Motor neuron (in vitro differentiated cells): ENCODE data around the gene ARHGAP8. TPM values are rescaled to one million over a fixed set of nuclear protein-coding genes. Genes with fewer than 3 reads are reported as not detected.
A peak's percentile ranks its signal among the peaks of the same experiment; 100 is the strongest.

Experiments used
- ATAC-seq, 8 experiments: fragments of 200-7000 bp; cut with Tn5 transposase; replicated peaks in 6 of 8; 2 replicates each; pipeline ENCODE4 v1.8.0; 2021; ENCODE audit warnings: mild to moderate bottlenecking in 8 of 8, moderate library complexity in 8 of 8
- H3K27ac ChIP-seq, 2 donors: fragments of 250-450 bp; sonication (Bioruptor Pico); 2 replicates each; pipeline ENCODE4 v1.9.0; 2021; ENCODE audit warnings: antibody characterized with exemption in 2 of 2, mild to moderate bottlenecking in 2 of 2, moderate library complexity in 1 of 2
- H3K4me1 ChIP-seq, 2 donors: fragments of 250-450 bp; sonication (Bioruptor Pico); replicated peaks in 1 of 2; 2 replicates each; pipeline ENCODE4 v1.6.1; 2021; ENCODE audit warnings: antibody characterized with exemption in 2 of 2, mild to moderate bottlenecking in 2 of 2, moderate library complexity in 1 of 2
- H3K4me3 ChIP-seq, 5 donors: fragments of 250-450 bp; sonication (Bioruptor Pico); 2 replicates each; pipeline ENCODE4 v1.9.0; 2021; ENCODE audit warnings: antibody characterized with exemption in 5 of 5, mild to moderate bottlenecking in 5 of 5, moderate library complexity in 4 of 5
- WGBS, 10 experiments: fragments of 450-650 bp; shearing (Covaris generic); methylation state at CpG; one replicate each; pipeline ENCODE4 v1.0.0; 2022; 5-methylcytosine and 5-hydroxymethylcytosine counted together
- in situ Hi-C, 9 experiments: fragments of 400-800 bp; cut with MboI; loops; one replicate each; pipeline ENCODE4 v1.15.0; 2021; ENCODE audit warnings: low sequenced_read_pairs in 9 of 9, low pct_unique_long_range_greater_than_20kb in 2 of 9; ENCODE audit not compliant: unreplicated experiment in 9 of 9
- total RNA-seq, 8 experiments: library from RNA; unstranded; fragments of 300-600 nt; gene quantifications; 2 replicates each; pipeline versions ENCODE4 v1.2.3 to v1.2.4, GENCODE V29; 2022

Gene ARHGAP8
- total RNA-seq, 8 experiments from 2014 or later, result 0.25 to 3.6 (median 1.5) TPM; not detected in 1

- WGBS, 10 experiments, result 0 to 100% (median 88%) methylated on average over 1 of the region's 1 CpG; no CpG with 5 or more reads in 3 of the 10 experiments
These were observed 1.9 kb upstream of the ARHGAP8 start for GRCh38 chr22:44750481-44750880.

GRCh38 chr22:44753189-44754042 lies 1.0 kb downstream of the ARHGAP8 start:
- Histone ChIP-seq H3K4me1 (peaks cover 0 to 20% of the 10 kb centered on the region in 2 donors), H3K27ac (no peak overlapping the region), H3K4me3 (peak overlapping the region in 1 of 5 donors; percentile 31)
- in situ Hi-C loops, result no loop called here
- ATAC-seq, result peak in 6 of 8 experiments; percentile 9 to 79 (median 54)
- WGBS, 10 experiments, result 22 to 45% (median 34%) methylated on average over 2 to 19 of the region's 29 CpGs; no CpG with 5 or more reads in 3 of the 10 experiments

More at GRCh38 chr22:44750481-44750880, 1.9 kb upstream of the ARHGAP8 start:
- Histone ChIP-seq H3K27ac (no peak overlapping the region), H3K4me3 (no peak overlapping the region), H3K4me1 (peaks cover 14 to 34% of the 10 kb centered on the region in 2 donors)
- ATAC-seq, result no peak
- in situ Hi-C loops, result no loop called here

- 0 to 100% (median 78%) methylated on average over 2 to 5 of the region's 7 CpGs; no CpG with 5 or more reads in 5 of the 10 experiments for WGBS, 10 experiments
- H3K4me3 ChIP-seq, result no peak overlapping the region
- no peak overlapping the region for H3K27ac ChIP-seq
- peak in 1 of 8 experiments; percentile 21 for ATAC-seq
- H3K4me1 ChIP-seq, result peaks cover 0 to 20% of the 10 kb centered on the region in 2 donors
- in situ Hi-C loops, result no loop called here
These were observed 2.6 kb downstream of the ARHGAP8 start for GRCh38 chr22:44754998-44755397.

- H3K4me3 ChIP-seq, result no peak overlapping the region
- 0 to 72% (median 17%) methylated on average over 1 to 5 of the region's 6 CpGs; no CpG with 5 or more reads in 7 of the 10 experiments for WGBS, 10 experiments
These were observed 3.0 kb downstream of the ARHGAP8 start for GRCh38 chr22:44755417-44755816.

DNA sequence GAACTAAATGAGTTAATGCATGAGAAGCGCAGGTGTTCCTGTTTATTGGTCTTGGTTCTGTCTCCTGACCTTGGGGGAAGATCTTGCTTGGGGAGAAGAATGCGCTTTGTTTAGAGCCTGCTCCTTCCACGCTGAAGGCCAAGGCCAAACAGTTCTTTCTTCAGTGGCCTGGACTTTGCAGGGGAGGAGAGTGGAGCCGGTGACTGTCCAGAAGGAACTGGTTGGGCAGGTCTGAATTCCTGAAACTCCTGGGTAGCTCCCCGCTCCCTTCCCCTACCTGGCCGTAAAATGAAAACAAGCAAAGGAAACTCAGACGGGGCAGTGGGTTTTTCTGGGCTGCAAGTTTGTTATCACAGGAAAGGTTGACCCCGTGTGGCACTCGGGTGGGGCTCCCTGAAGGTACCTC lies 3.6 kb downstream of the ARHGAP8 start:
- Histone ChIP-seq H3K4me3 (no peak overlapping the region), H3K27ac (no peak overlapping the region), H3K4me1 (peaks cover 0 to 20% of the 10 kb centered on the region in 2 donors)
- ATAC-seq, result no peak
- WGBS, 10 experiments, result 53 to 100% (median 80%) methylated on average over 2 to 7 of the region's 9 CpGs; no CpG with 5 or more reads in 4 of the 10 experiments
- in situ Hi-C loops, result no loop called here

More at GRCh38 chr22:44755417-44755816, 3.0 kb downstream of the ARHGAP8 start:
- peak in 3 of 8 experiments; percentile 37 to 71 (median 42) for ATAC-seq
- in situ Hi-C loops, result no loop called here
- no peak overlapping the region for H3K27ac ChIP-seq
- peaks cover 0 to 20% of the 10 kb centered on the region in 2 donors for H3K4me1 ChIP-seq

- ATAC-seq, result peak in 4 of 8 experiments; percentile 55 to 84 (median 72)
- 0 to 60% (median 20%) methylated on average over 1 to 3 of the region's 11 CpGs; no CpG with 5 or more reads in 5 of the 10 experiments for WGBS, 10 experiments
- H3K4me3 ChIP-seq, result no peak overlapping the region
- H3K4me1 ChIP-seq, result peaks cover 0 to 10% of the 10 kb centered on the region in 2 donors
- no peak overlapping the region for H3K27ac ChIP-seq
- in situ Hi-C loops, result no loop called here
These were observed 6.1 kb downstream of the ARHGAP8 start for GRCh38 chr22:44758344-44758973.

GRCh38 chr22:44759001-44759400 lies 6.6 kb downstream of the ARHGAP8 start:
- in situ Hi-C loops, result no loop called here
- no peak overlapping the region for H3K4me3 ChIP-seq
- no peak overlapping the region for H3K27ac ChIP-seq
- 50 to 75% (median 69%) methylated on average over 2 to 4 of the region's 6 CpGs; no CpG with 5 or more reads in 7 of the 10 experiments for WGBS, 10 experiments
- no peak for ATAC-seq
- H3K4me1 ChIP-seq, result peaks cover 0 to 5% of the 10 kb centered on the region in 2 donors

GRCh38 chr22:44759430-44760310 lies 7.3 kb downstream of the ARHGAP8 start:
- 40 to 100% (median 80%) methylated on average over 1 to 6 of the region's 18 CpGs; no CpG with 5 or more reads in 3 of the 10 experiments for WGBS, 10 experiments
- ATAC-seq, result no peak
- H3K4me1 ChIP-seq, result peaks cover 0 to 5% of the 10 kb centered on the region in 2 donors
- no peak overlapping the region for H3K4me3 ChIP-seq
- in situ Hi-C loops, result no loop called here
- no peak overlapping the region for H3K27ac ChIP-seq

GRCh38 chr22:44760476-44760875 lies 8.1 kb downstream of the ARHGAP8 start:
- Histone ChIP-seq H3K4me3 (no peak overlapping the region), H3K4me1 (peaks cover 0 to 3% of the 10 kb centered on the region in 2 donors), H3K27ac (no peak overlapping the region)
- in situ Hi-C loops, result no loop called here
- ATAC-seq, result no peak
- 18 to 100% (median 72%) methylated on average over 1 to 5 of the region's 5 CpGs; no CpG with 5 or more reads in 2 of the 10 experiments for WGBS, 10 experiments

GRCh38 chr22:44761025-44761424 lies 8.7 kb downstream of the ARHGAP8 start:
- H3K4me1 ChIP-seq, result no peaks in the 10 kb centered on the region
- H3K27ac ChIP-seq, result no peak overlapping the region
- in situ Hi-C loops, result no loop called here
- ATAC-seq, result no peak
- H3K4me3 ChIP-seq, result no peak overlapping the region
- 65 to 98% (median 73%) methylated on average over 4 to 10 of the region's 10 CpGs; no CpG with 5 or more reads in 3 of the 10 experiments for WGBS, 10 experiments

- Histone ChIP-seq H3K27ac (no peak overlapping the region), H3K4me3 (no peak overlapping the region), H3K4me1 (no peaks in the 10 kb centered on the region)
- WGBS, 10 experiments, result 18 to 100% (median 93%) methylated on average over 1 to 8 of the region's 17 CpGs; no CpG with 5 or more reads in 3 of the 10 experiments
- in situ Hi-C loops, result no loop called here
- no peak for ATAC-seq
These were observed 12.0 kb downstream of the ARHGAP8 start for GRCh38 chr22:44764373-44764772.

- Histone ChIP-seq H3K4me3 (no peak overlapping the region), H3K4me1 (no peaks in the 10 kb centered on the region), H3K27ac (no peak overlapping the region)
- WGBS, 10 experiments, result 0 to 48% (median 20%) methylated on average over 1 to 2 of the region's 4 CpGs; no CpG with 5 or more reads in 5 of the 10 experiments
- in situ Hi-C loops, result no loop called here
- ATAC-seq, result no peak
These were observed 12.6 kb downstream of the ARHGAP8 start for GRCh38 chr22:44764974-44765373.
